AG04449 (cell line): Measurements from ENCODE around the gene C1QC.

Experiments
- CTCF ChIA-PET: fragments of 350-600 bp; formaldehyde crosslinking; extraction: SDS; loops from one replicate; lab custom pipeline; 2021; ENCODE audit warnings: antibody characterized with exemption; lab: Yijun Ruan, JAX
- POLR2A ChIA-PET: fragments of 400-600, 350-600 bp; formaldehyde crosslinking; extraction: SDS; loops from one replicate; lab custom pipeline; 2020; ENCODE audit warnings: antibody characterized with exemption, inconsistent platforms; lab: Yijun Ruan, JAX
- DNase-seq: peaks from one replicate; pipeline ENCODE4 v3.0.0-alpha.2; 2010; ENCODE audit warnings: low read depth, low spot score
- H3K4me3 ChIP-seq: 2 replicates; pipeline ENCODE4 v1.5.1; 2011; ENCODE audit warnings: low read depth, mild to moderate bottlenecking, control low read depth, low read length
- CTCF ChIP-seq: IDR thresholded peaks from one replicate; pipeline ENCODE4 v1.5.1; 2011; ENCODE audit warnings: mild to moderate bottlenecking, moderate library complexity, low read length, control low read depth, inconsistent platforms; ENCODE audit not compliant: insufficient read depth; ENCODE audit errors: missing control alignments

The C1QC gene

GRCh38 chr1:22646384-22646783, 3.0 kb downstream of the C1QC start:
- ChIA-PET POLR2A (no interaction called here), CTCF (interaction anchor here (0.9 to 9.0 kb wide), 6 partner anchors 12 to 284 kb away, joined by 3 to 330 read pairs (median 3); no protein-coding TSS in a partner anchor)
- no peak for TF ChIP-seq CTCF
- no peak overlapping the region for H3K4me3 ChIP-seq
- DNase-seq: no peak

- no peak for DNase-seq
- H3K4me3 ChIP-seq: no peak overlapping the region
- no peak for TF ChIP-seq CTCF
- ChIA-PET CTCF (interaction anchor here (1.5 to 1.9 kb wide), 3 partner anchors 8 to 229 kb away, joined by 5 to 14 read pairs (median 8); no protein-coding TSS in a partner anchor), POLR2A (no interaction called here)
Measured at GRCh38 chr1:22650089-22650693, 6.8 kb downstream of the C1QC start.

- DNase-seq: no peak
- POLR2A ChIA-PET: no interaction called here
- CTCF ChIA-PET: interaction anchor here (1.9 kb wide), 2 partner anchors 10 to 231 kb away, joined by 5 to 14 read pairs; no protein-coding TSS in a partner anchor
- H3K4me3 ChIP-seq: no peak overlapping the region
- no peak for TF ChIP-seq CTCF
Measured at GRCh38 chr1:22651941-22652856, 8.8 kb downstream of the C1QC start.

GRCh38 chr1:22652881-22653316, 9.5 kb downstream of the C1QC start, which contains the start of gene C1QB:
TSS of gene C1QB (plus strand) at chr1:22653236. CDS start at chr1:22659463, 6,227 bp downstream.
- ChIA-PET POLR2A (no interaction called here), CTCF (interaction anchor here (0.9 to 5.4 kb wide), 3 partner anchors 11 to 232 kb away, joined by 3 to 30 read pairs (median 3); no protein-coding TSS in a partner anchor)
- no peak for TF ChIP-seq CTCF
- H3K4me3 ChIP-seq: no peak within 1 kb of the TSS
- DNase-seq: no peak

GRCh38 chr1:22654692-22655091, 11.3 kb downstream of the C1QC start:
- DNase-seq: no peak
- ChIA-PET CTCF (interaction anchor here (1.0 to 5.4 kb wide), 7 partner anchors 9 to 310 kb away, joined by 3 to 30 read pairs (median 4); no protein-coding TSS in a partner anchor), POLR2A (no interaction called here)
- no peak overlapping the region for H3K4me3 ChIP-seq
- TF ChIP-seq CTCF: no peak
